Panc1 (cell line): ENCODE data around the gene MTA2.
"Not testable (repeated sequence)": the region's sequence is repeated elsewhere in the genome, so short reads cannot be mapped to it uniquely, and the experiment has no call there.

Experiments used
- POLR2AphosphoS5 ChIP-seq: IDR thresholded peaks from 2 replicates; pipeline ENCODE4 v1.6.1; 2012; ENCODE audit warnings: mild to moderate bottlenecking, low read depth, low read length, moderate library complexity
- REST ChIP-seq, 2 experiments: IDR thresholded peaks; 2 replicates each; pipeline ENCODE4 v1.6.1; 2011 to 2012; ENCODE audit warnings: low read depth in 2 of 2, control low read depth in 1 of 2, low read length in 1 of 2, mild to moderate bottlenecking in 1 of 2, moderate library complexity in 1 of 2; ENCODE audit not compliant: insufficient read depth in 1 of 2
- TF ChIP-seq, protein P1 (sequence below): fragments of 450-650 bp; IDR thresholded peaks from 2 replicates; pipeline ENCODE4 v1.5.1; 2017; ENCODE audit warnings: mild to moderate bottlenecking

DNA sequence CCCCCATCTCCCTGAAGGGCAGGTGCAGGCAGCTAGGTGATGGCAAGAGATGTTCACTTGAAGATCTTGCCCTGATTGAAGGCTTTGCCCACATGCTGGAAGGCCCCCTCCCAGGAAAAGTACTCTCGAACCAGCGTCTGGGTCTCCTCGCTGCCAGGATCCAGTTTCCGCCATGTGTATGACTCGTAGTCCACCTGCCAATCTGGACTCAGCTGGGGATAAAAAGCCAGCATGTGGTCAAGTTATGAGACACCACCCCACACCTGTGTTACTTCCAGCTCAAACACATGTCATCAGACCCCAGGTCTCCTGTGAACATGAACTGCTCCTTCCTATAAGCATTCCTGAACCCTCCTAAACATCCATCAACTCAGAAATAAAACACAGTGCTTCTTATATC lies 42.0 kb downstream of the MTA2 start:
- TF ChIP-seq, protein P1, sequence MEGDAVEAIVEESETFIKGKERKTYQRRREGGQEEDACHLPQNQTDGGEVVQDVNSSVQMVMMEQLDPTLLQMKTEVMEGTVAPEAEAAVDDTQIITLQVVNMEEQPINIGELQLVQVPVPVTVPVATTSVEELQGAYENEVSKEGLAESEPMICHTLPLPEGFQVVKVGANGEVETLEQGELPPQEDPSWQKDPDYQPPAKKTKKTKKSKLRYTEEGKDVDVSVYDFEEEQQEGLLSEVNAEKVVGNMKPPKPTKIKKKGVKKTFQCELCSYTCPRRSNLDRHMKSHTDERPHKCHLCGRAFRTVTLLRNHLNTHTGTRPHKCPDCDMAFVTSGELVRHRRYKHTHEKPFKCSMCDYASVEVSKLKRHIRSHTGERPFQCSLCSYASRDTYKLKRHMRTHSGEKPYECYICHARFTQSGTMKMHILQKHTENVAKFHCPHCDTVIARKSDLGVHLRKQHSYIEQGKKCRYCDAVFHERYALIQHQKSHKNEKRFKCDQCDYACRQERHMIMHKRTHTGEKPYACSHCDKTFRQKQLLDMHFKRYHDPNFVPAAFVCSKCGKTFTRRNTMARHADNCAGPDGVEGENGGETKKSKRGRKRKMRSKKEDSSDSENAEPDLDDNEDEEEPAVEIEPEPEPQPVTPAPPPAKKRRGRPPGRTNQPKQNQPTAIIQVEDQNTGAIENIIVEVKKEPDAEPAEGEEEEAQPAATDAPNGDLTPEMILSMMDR = not testable (repeated sequence)
- TF ChIP-seq REST (IDR thresholded peaks at IDR 0.05; ENCODE audit: insufficient read depth in 1 of 2, low read depth in 2 of 2, low read length in 1 of 2); POLR2AphosphoS5: not testable (repeated sequence)
